Mesothelial cell of epicardium (in vitro differentiated cells): ENCODE data around the gene UBTFL1. TPM values are rescaled to one million over a fixed set of nuclear protein-coding genes. Genes with fewer than 3 reads are reported as not detected.

Experiments
- DNase-seq, 2 experiments: peaks; one replicate each; pipeline ENCODE4 v3.0.0; 2021; ENCODE audit warnings: low spot score in 2 of 2; ENCODE audit not compliant: unreplicated experiment in 2 of 2
- H3K27ac Mint-ChIP-seq: 2 replicates; pipeline ENCODE4 v1.8.0; 2021; ENCODE audit warnings: mixed read lengths
- H3K27me3 Mint-ChIP-seq: 2 replicates; pipeline ENCODE4 v1.8.0; 2021; ENCODE audit warnings: low read depth, mixed read lengths
- H3K36me3 Mint-ChIP-seq: 2 replicates; pipeline ENCODE4 v1.8.0; 2021; ENCODE audit warnings: mixed read lengths
- H3K4me1 Mint-ChIP-seq: 2 replicates; pipeline ENCODE4 v1.8.0; 2021; ENCODE audit warnings: mixed read lengths
- H3K4me3 Mint-ChIP-seq: 2 replicates; pipeline ENCODE4 v1.8.0; 2021; ENCODE audit warnings: mild to moderate bottlenecking, moderate library complexity, mixed read lengths
- H3K9me3 Mint-ChIP-seq: 2 replicates; pipeline ENCODE4 v1.8.0; 2021; ENCODE audit warnings: mixed read lengths
- CTCF ChIP-seq: fragments of 200-600 bp; sonication (generic); IDR thresholded peaks from one replicate; pipeline ENCODE4 v1.5.0; 2021; ENCODE audit warnings: antibody characterized with exemption; ENCODE audit not compliant: unreplicated experiment
- total RNA-seq: library from RNA; stranded (reverse); gene quantifications from 3 replicates; pipeline ENCODE4 v1.2.1, GENCODE V29; 2021

UBTFL1 gene
- total RNA-seq, 1 donor from 2014 or later = not detected

- Mint-ChIP-seq H3K4me1 (peaks cover 29% of the 10 kb centered on the region), H3K27me3 (no peaks in the 10 kb centered on the region), H3K9me3 (peaks cover 3% of the 10 kb centered on the region), H3K4me3 (peak overlapping the region; percentile 81), H3K27ac (peak overlapping the region; percentile 92), H3K36me3 (peaks cover 15% of the 10 kb centered on the region)
- no peak for DNase-seq
- no peak for TF ChIP-seq CTCF
Measured at GRCh38 chr11:90135016-90135415, 49.3 kb downstream of the UBTFL1 start.

Other genes with a start within 250 kb of the UBTFL1 start
- not detected in 3 replicates for gene TRIM64B, start 207.5 kb upstream of the UBTFL1 start, total RNA-seq
- not detected in 3 replicates for gene TRIM49D1, start 163.7 kb upstream of the UBTFL1 start, total RNA-seq
- not detected in 3 replicates for gene TRIM49D2, start 161.9 kb upstream of the UBTFL1 start, total RNA-seq
- not detected in 3 replicates for gene TRIM64, start 119.9 kb upstream of the UBTFL1 start, total RNA-seq
- not detected in 3 replicates for gene TRIM49C, start 54.8 kb upstream of the UBTFL1 start, total RNA-seq
- gene NAALAD2, start 48.7 kb downstream of the UBTFL1 start, total RNA-seq = 33.6 to 39.7 TPM (median 39.5 TPM) in 3 replicates
- 43.4 to 45.8 TPM (median 44.9 TPM) in 3 replicates for gene CHORDC1, start 137.1 kb downstream of the UBTFL1 start, total RNA-seq